GM18499 (cell line): ENCODE measurements around the gene COL23A1.

ENCODE experiments used
- ATAC-seq: cut with Tn5 transposase; IDR thresholded peaks from one replicate; pipeline ENCODE4 v1.9.1; 2021; ENCODE audit warnings: moderate number of reproducible peaks; ENCODE audit not compliant: insufficient read depth, unreplicated experiment

Gene COL23A1

DNA sequence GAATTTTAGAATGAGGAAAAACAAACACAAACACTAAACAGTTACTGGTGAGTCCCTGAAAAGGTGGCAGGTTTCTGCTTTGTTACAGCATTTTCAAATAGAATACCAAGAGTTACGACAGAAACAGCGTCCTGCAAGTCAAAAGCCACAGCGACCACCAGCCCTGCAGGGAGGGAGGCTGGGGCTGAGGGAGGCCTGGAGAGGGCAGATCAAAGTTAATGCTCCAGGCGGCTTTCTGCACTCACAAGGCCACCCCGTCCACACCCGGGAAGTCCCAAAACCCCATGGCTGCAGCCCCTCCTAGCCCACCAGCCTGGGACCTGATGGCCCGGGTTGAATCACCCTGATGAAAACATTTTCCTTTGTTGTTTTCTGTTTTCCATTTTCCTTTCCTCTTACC, 29.3 kb downstream of the COL23A1 start:
- ATAC-seq: no peak

- no peak for ATAC-seq
These were observed 32.8 kb downstream of the COL23A1 start for GRCh38 chr5:178557416-178557815.

DNA sequence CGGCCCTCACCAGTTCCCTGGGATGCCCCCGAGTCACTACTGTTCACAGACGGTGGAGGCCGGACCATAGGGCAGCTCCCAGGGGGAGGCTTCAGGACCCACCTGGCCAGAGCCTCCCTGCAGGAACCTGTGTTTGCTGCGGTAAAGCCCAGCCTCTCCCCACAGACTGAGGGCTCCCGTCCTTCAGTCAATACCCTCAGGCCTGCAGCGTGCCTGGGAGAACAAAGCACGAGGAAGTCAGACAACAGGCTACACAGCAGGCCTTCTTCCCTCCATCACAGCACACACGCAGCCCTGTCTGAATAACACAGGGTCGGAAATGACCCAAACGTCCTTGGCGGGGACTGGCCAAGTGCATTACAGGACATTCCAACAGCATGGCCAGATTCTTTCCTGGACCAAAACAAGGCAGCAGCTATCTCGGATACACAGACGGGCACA, 34.4 kb downstream of the COL23A1 start:
- no peak for ATAC-seq

DNA sequence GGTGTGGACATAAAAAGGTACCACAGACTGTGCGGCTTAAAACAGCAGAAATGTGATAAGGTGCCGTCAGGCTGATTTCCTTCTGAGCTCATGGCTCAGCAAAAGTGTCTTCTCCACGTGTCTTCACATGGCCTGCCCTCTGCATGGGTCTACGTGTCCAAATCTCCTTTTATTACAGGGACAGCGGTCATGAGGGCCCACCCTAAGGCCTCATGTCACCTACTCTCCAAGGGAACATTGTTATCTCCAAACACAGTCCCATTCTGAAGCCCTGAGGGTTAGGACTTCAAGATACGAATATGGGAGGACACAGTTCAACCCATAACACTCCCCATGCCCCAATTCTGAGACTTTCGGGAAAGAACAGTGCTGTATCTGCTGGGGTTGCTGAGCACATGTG, 35.2 kb downstream of the COL23A1 start:
- ATAC-seq: no peak

- ATAC-seq: no peak
These were observed 35.9 kb downstream of the COL23A1 start for GRCh38 chr5:178554311-178554710.

DNA sequence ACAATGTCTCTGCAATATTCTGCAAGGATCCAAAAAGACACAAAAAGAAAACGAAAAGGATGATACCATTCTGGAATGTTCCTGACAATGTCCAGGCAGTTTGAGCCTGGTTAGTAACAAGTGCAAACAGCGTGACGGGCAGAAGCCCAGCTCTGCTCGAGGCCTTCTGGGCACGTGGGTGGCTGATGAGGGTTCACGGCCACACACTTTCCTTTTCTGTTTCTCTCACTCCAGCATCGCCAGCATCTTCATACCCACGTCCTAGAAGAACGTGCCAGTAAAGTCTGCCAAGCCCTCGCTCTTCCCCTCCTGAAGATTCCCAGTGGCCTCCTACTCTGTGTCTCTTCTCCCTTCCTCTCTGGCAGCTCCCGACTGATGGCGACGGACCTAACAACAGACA, 36.7 kb downstream of the COL23A1 start:
- ATAC-seq: no peak

GRCh38 chr5:178551468-178551867, 38.7 kb downstream of the COL23A1 start:
- ATAC-seq: no peak

DNA sequence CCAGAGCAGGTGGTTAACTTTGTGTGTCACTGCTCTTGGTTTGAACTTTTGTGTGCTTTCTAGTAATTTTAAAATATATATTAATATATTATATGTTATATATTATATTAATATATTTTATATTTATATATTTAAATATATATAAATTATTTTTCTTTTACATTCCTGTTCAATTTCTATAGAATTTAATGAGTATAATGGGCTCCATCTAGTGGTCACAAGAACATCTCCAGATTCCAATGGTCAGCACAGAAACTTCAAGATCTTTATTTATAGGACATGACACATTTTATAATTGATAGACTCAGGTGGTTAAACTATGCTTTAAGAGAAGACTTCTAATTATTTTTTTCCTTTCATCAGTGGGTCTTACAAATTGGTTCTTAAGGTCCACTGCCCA, 39.1 kb downstream of the COL23A1 start:
- ATAC-seq: no peak

DNA sequence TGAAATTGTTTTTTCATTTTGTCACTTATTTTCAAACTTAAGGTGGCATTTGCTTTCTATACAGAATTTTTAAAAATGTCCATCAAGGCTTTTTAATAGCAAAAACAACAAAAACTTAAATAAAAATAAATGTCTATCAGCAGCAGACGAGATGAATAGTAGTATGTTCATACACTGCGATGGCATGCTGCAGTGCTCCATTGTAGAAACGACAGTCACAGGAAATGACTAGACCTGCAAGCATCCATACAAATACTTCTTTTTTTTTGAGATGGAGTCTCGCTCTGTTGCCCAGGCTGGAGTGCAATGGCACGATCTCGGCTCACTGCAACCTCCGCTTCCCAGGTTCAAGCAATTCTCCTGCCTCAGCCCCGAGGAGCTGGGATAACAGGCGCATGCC, 41.4 kb downstream of the COL23A1 start:
- ATAC-seq: no peak

- ATAC-seq: no peak
These were observed 42.3 kb downstream of the COL23A1 start for GRCh38 chr5:178547753-178548415.

- no peak for ATAC-seq
These were observed 43.0 kb downstream of the COL23A1 start for GRCh38 chr5:178547052-178547666.

DNA sequence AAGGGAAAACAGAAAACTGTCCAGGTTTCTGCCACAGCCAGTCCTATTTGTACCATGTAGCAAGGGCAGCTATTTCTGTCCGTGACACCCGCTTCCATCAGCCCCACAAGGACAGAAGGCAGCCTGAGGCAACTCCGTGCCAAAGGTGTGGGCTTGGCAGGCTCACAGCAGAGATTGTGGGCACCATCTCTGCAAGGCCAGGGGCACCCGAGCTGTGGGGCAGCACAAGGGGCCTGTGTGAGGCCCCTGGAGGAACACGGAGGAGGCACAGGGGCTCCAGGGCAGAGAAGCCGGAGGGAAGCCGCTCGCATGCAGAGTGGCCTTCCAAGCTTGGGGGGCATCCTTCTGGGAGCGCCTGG, 43.5 kb downstream of the COL23A1 start:
- no peak for ATAC-seq

GRCh38 chr5:178545941-178546674, 44.1 kb downstream of the COL23A1 start:
- ATAC-seq: no peak

- ATAC-seq: no peak
These were observed 45.0 kb downstream of the COL23A1 start for GRCh38 chr5:178545176-178545575.

DNA sequence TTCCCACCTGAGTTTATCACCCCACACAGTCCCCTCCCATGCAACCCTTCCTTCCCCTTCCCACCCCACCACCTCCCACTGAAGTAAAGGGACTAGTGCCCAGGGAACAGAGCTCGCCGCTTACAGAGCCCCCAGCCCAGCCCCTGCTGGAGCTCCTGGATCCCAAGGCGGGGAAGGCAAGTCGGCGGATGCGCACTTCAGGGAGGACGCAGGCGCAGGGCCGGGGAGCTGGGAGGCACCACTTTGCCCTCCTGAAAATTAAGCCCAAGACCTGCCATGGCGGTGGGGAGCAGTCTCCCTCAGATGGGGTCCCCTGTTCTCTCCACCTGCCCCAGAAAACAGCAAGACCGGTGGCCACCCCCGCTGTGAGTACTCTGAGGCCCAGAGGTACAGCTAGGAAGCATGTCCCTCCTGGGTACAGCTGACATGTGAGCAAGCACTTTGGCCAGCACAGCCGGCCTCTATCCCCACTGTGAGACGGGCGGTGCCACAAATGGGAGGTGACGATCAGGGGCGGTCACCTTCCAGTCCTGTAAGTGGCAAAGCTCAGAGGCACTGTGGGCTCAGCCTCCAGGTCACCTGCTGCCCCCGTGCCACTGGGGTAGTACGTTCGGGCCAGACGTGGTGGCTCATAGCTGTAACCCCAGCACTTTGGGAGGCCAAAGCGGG, 45.9 kb downstream of the COL23A1 start:
- no peak for ATAC-seq

- ATAC-seq: no peak
These were observed 47.7 kb downstream of the COL23A1 start for GRCh38 chr5:178542455-178542854.

DNA sequence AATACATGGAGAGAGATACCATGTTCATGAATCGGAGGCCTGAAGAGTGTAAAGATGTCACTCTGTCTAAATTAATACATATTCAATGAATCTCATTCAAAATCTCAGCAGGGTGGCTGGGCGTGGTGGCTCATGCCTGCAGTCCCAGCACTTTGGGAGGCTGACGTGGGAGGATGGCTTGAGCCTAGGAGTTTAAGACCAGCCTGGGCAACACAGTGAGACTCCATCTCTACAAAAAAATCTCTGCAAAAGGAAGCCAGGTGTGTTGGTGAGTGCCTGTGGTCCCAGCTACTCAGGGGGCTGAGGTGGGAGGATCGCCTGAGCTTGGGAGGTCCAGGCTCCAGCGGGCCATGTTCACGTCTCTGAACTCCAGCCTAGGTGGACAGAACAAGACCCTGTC, 49.7 kb downstream of the COL23A1 start:
- ATAC-seq: no peak

- ATAC-seq: no peak
These were observed 51.4 kb downstream of the COL23A1 start for GRCh38 chr5:178538741-178539229.

GRCh38 chr5:178537467-178538371, 52.5 kb downstream of the COL23A1 start:
- no peak for ATAC-seq
